ENCODE results near the gene TXNRD2.
"Not testable (repeated sequence)": the region's sequence is repeated elsewhere in the genome, so short reads cannot be mapped to it uniquely, and the experiment has no call there.

Gene TXNRD2

GRCh38 chr22:19841641-19842392, 99.8 kb downstream of the TXNRD2 start:
- DNase-seq: no peak

- no peak for DNase-seq
Measured at GRCh38 chr22:19840955-19841640, 100.5 kb downstream of the TXNRD2 start.

- no peak for DNase-seq
Measured at GRCh38 chr22:19840059-19840458, 101.6 kb downstream of the TXNRD2 start.

- no peak for DNase-seq
Measured at GRCh38 chr22:19837915-19838314, 103.7 kb downstream of the TXNRD2 start.

- DNase-seq: no peak
Measured at GRCh38 chr22:19836512-19836911, 105.1 kb downstream of the TXNRD2 start.

- DNase-seq: no peak
Measured at GRCh38 chr22:19834599-19834998, 107.0 kb downstream of the TXNRD2 start.

- not testable (repeated sequence) for DNase-seq
Measured at GRCh38 chr22:19833327-19833726, 108.3 kb downstream of the TXNRD2 start.

- no peak for DNase-seq
Measured at GRCh38 chr22:19832476-19833108, 109.0 kb downstream of the TXNRD2 start.

- not testable (repeated sequence) for DNase-seq
Measured at GRCh38 chr22:19831979-19832378, 109.6 kb downstream of the TXNRD2 start.

- no peak for DNase-seq
Measured at GRCh38 chr22:19831016-19831415, 110.6 kb downstream of the TXNRD2 start.

GRCh38 chr22:19828035-19828401, 113.6 kb downstream of the TXNRD2 start:
- DNase-seq: no peak

- no peak for DNase-seq
Measured at GRCh38 chr22:19827341-19828034, 114.1 kb downstream of the TXNRD2 start.

- DNase-seq: no peak
Measured at GRCh38 chr22:19826619-19826950, 115.0 kb downstream of the TXNRD2 start.

GRCh38 chr22:19825904-19826618, 115.6 kb downstream of the TXNRD2 start:
- DNase-seq: no peak
